Thyroid gland (tissue), 4 donors: Measurements from ENCODE around the gene SH3GL1. TPM values are rescaled to one million over a fixed set of nuclear protein-coding genes. Genes with fewer than 3 reads are reported as not detected.

ENCODE experiments used
- DNase-seq, 2 donors: peaks; one replicate each; pipeline ENCODE4 v3.0.0-alpha.2; 2019
- H3K27ac ChIP-seq, 3 donors: fragments of 200-600 bp; sonication (generic); 1 replicate in 2 of 3; 2 replicates in 1 of 3; pipeline ENCODE4 v1.5.1; 2016 to 2019; ENCODE audit warnings: mild to moderate bottlenecking in 1 of 3, moderate library complexity in 1 of 3
- H3K27me3 ChIP-seq: fragments of 200-600 bp; sonication (generic); one replicate; pipeline ENCODE4 v1.5.1; 2019
- H3K36me3 ChIP-seq, 2 donors: fragments of 200-600 bp; sonication (generic); one replicate each; pipeline ENCODE4 v1.5.1; 2016 to 2019
- H3K4me1 ChIP-seq, 2 donors: fragments of 200-600 bp; sonication (generic); one replicate each; pipeline ENCODE4 v1.5.1; 2017 to 2019
- H3K4me3 ChIP-seq, 3 donors: fragments of 200-600 bp; sonication (generic); replicated peaks in 1 of 3; 1 replicate in 2 of 3; 2 replicates in 1 of 3; pipeline ENCODE4 v1.5.1; 2016; ENCODE audit warnings: mild to moderate bottlenecking in 1 of 3
- H3K9me3 ChIP-seq: fragments of 200-600 bp; sonication (generic); one replicate; pipeline ENCODE4 v1.5.1; 2017
- CTCF ChIP-seq, 6 experiments: fragments of 200-600 bp in 3 of 6; fragments of 450-650 bp in 3 of 6; sonication (generic) in 3 of 6; IDR thresholded peaks; one replicate each; pipeline ENCODE4 v1.5.1; 2016 to 2019; ENCODE audit warnings: antibody characterized with exemption in 6 of 6, mild to moderate bottlenecking in 2 of 6, inconsistent platforms in 1 of 6, moderate library complexity in 1 of 6
- POLR2A ChIP-seq, 2 donors: fragments of 450-650 bp; IDR thresholded peaks; one replicate each; pipeline ENCODE4 v1.6.1; 2017; ENCODE audit warnings: antibody characterized with exemption in 2 of 2, mild to moderate bottlenecking in 2 of 2, moderate library complexity in 1 of 2
- WGBS, 2 donors: methylation state at CpG; one replicate each; pipeline ENCODE4 v1.1.5; 2017; 5-methylcytosine and 5-hydroxymethylcytosine counted together
- intact Hi-C: fragments of 100-400 bp; cut with DNase I; formaldehyde crosslinking; loops from one replicate; pipeline ENCODE4 v1.15.1; 2023
- total RNA-seq, 4 donors: library from RNA; depleted of rRNA; stranded (reverse); fragments of >200 nt; gene quantifications; one replicate each; pipeline ENCODE4 v1.2.3, GENCODE V29; 2016

SH3GL1 gene
- total RNA-seq, 4 donors from 2014 or later, result 33.1 to 42.4 (median 36.7) TPM

- Histone ChIP-seq H3K36me3 (no peaks in the 10 kb centered on the region), H3K27ac (no peak overlapping the region), H3K9me3 (no peaks in the 10 kb centered on the region), H3K27me3 (no peaks in the 10 kb centered on the region), H3K4me3 (no peak overlapping the region), H3K4me1 (no peaks in the 10 kb centered on the region)
- intact Hi-C loops, result no loop called here
- DNase-seq, result no peak
- WGBS, 2 donors, result 96 to 98% methylated on average over 8 to 10 of the region's 10 CpGs
- TF ChIP-seq POLR2A (IDR thresholded peaks at IDR 0.05), result no peak
- no peak for TF ChIP-seq CTCF (IDR thresholded peaks at IDR 0.05)
Observed at GRCh38 chr19:4437103-4437502, 36.8 kb upstream of the SH3GL1 start.

GRCh38 chr19:4436231-4436630, 35.9 kb upstream of the SH3GL1 start:
- 93 to 94% methylated on average over 7 of the region's 7 CpGs for WGBS, 2 donors
- Histone ChIP-seq H3K4me3 (no peak overlapping the region), H3K27ac (no peak overlapping the region), H3K27me3 (no peaks in the 10 kb centered on the region), H3K9me3 (no peaks in the 10 kb centered on the region), H3K36me3 (no peaks in the 10 kb centered on the region), H3K4me1 (no peaks in the 10 kb centered on the region)
- no peak for DNase-seq
- intact Hi-C loops, result no loop called here
- no peak for TF ChIP-seq CTCF (IDR thresholded peaks at IDR 0.05)
- no peak for TF ChIP-seq POLR2A (IDR thresholded peaks at IDR 0.05)

- Histone ChIP-seq H3K27me3 (no peaks in the 10 kb centered on the region), H3K4me3 (no peak overlapping the region), H3K4me1 (no peaks in the 10 kb centered on the region), H3K27ac (no peak overlapping the region), H3K36me3 (no peaks in the 10 kb centered on the region), H3K9me3 (no peaks in the 10 kb centered on the region)
- intact Hi-C loops, result no loop called here
- 92 to 95% methylated on average over 9 of the region's 9 CpGs for WGBS, 2 donors
- TF ChIP-seq CTCF (IDR thresholded peaks at IDR 0.05) (no peak), POLR2A (IDR thresholded peaks at IDR 0.05) (no peak)
- no peak for DNase-seq
Observed at GRCh38 chr19:4434391-4434790, 34.0 kb upstream of the SH3GL1 start.

GRCh38 chr19:4432918-4433506, 32.7 kb upstream of the SH3GL1 start:
- no peaks in the 10 kb centered on the region for H3K27me3 ChIP-seq
- H3K36me3 ChIP-seq, result no peaks in the 10 kb centered on the region
- no peak for TF ChIP-seq CTCF (IDR thresholded peaks at IDR 0.05)
- TF ChIP-seq POLR2A (IDR thresholded peaks at IDR 0.05), result no peak
- H3K9me3 ChIP-seq, result no peaks in the 10 kb centered on the region
- no peak for DNase-seq
- no peak overlapping the region for H3K4me3 ChIP-seq
- H3K4me1 ChIP-seq, result no peaks in the 10 kb centered on the region
- intact Hi-C loops, result no loop called here
- no peak overlapping the region for H3K27ac ChIP-seq
- 97% methylated on average over 20 to 28 of the region's 28 CpGs for WGBS, 2 donors

GRCh38 chr19:4431808-4432674, 31.7 kb upstream of the SH3GL1 start:
- H3K36me3 ChIP-seq, result no peaks in the 10 kb centered on the region
- H3K9me3 ChIP-seq, result no peaks in the 10 kb centered on the region
- no peak overlapping the region for H3K4me3 ChIP-seq
- DNase-seq, result no peak
- WGBS, 2 donors, result 90 to 95% methylated on average over 24 to 26 of the region's 26 CpGs
- H3K27me3 ChIP-seq, result no peaks in the 10 kb centered on the region
- TF ChIP-seq CTCF (IDR thresholded peaks at IDR 0.05), result no peak
- no peak for TF ChIP-seq POLR2A (IDR thresholded peaks at IDR 0.05)
- intact Hi-C loops, result no loop called here
- no peak overlapping the region for H3K27ac ChIP-seq
- H3K4me1 ChIP-seq, result no peaks in the 10 kb centered on the region
